ENCODE data around the gene ZNF786. TPM values are rescaled to one million over a fixed set of nuclear protein-coding genes. Genes with fewer than 3 reads are reported as not detected.

The ZNF786 gene
- total and polyA plus RNA-seq, 2 donors (not counting 1 experiment from before 2014, with no cell fraction given), result 1.8 to 4.6 TPM

DNA sequence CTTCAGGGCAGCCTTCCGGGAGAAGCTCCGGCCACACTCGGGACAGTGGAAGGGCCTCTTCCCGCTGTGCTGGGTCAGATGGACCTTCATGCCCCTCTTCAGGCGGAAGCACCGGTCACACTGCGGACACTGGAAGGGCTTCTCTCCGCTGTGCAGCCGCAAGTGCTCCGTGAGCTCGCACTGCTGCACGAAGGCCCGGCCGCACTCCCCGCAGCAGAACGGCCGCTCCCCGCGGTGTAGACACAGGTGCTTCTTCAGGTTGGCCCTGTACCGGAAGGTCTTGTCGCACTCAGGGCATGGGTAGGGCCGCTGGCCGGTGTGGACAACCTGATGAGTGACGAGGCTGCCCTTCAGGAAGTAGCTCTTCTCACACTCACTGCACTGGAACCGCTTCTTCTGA, 14.2 kb upstream of the ZNF786 start:
- H4K20me1 ChIP-seq (ENCODE audit: control insufficient read depth, extremely low read depth, insufficient read depth, low read length), result no peaks in the 10 kb centered on the region
- DNase-seq (ENCODE audit: low read depth in 2 of 2), result no peak
- H3K9me3 ChIP-seq (ENCODE audit: control insufficient read depth, insufficient read depth, low read depth, low read length), result no peaks in the 10 kb centered on the region
- no peaks in the 10 kb centered on the region for H3K4me1 ChIP-seq (ENCODE audit: control insufficient read depth, extremely low read depth, insufficient read depth, low read length)
- H3K9ac ChIP-seq (ENCODE audit: insufficient read depth, low read length), result no peak overlapping the region
- H3K4me2 ChIP-seq (ENCODE audit: extremely low read depth, insufficient read depth, low read length), result no peak overlapping the region
- no peak overlapping the region for H3K27ac ChIP-seq (ENCODE audit: insufficient read depth, low read length)
- no peaks in the 10 kb centered on the region for H3K27me3 ChIP-seq (ENCODE audit: control insufficient read depth, insufficient read depth, low read length)
- H3K36me3 ChIP-seq (ENCODE audit: control insufficient read depth, insufficient read depth, low read length), result no peaks in the 10 kb centered on the region
- H3K79me2 ChIP-seq (ENCODE audit: control insufficient read depth, insufficient read depth, low read length), result no peaks in the 10 kb centered on the region
- no peak overlapping the region for H3K4me3 ChIP-seq (replicated peaks in 1 of 4; ENCODE audit: control extremely low read depth in 1 of 4, insufficient read depth in 1 of 4, low read depth in 3 of 4, low read length in 4 of 4)
- no peak overlapping the region for H2AFZ ChIP-seq (ENCODE audit: low read length)
- TF ChIP-seq, protein P1, sequence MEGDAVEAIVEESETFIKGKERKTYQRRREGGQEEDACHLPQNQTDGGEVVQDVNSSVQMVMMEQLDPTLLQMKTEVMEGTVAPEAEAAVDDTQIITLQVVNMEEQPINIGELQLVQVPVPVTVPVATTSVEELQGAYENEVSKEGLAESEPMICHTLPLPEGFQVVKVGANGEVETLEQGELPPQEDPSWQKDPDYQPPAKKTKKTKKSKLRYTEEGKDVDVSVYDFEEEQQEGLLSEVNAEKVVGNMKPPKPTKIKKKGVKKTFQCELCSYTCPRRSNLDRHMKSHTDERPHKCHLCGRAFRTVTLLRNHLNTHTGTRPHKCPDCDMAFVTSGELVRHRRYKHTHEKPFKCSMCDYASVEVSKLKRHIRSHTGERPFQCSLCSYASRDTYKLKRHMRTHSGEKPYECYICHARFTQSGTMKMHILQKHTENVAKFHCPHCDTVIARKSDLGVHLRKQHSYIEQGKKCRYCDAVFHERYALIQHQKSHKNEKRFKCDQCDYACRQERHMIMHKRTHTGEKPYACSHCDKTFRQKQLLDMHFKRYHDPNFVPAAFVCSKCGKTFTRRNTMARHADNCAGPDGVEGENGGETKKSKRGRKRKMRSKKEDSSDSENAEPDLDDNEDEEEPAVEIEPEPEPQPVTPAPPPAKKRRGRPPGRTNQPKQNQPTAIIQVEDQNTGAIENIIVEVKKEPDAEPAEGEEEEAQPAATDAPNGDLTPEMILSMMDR (conservative IDR thresholded peaks at IDR 0.05 in 1 of 2, IDR thresholded peaks at IDR 0.05 in 1 of 2; ENCODE audit: low read depth in 1 of 2, low read length in 2 of 2), result no peak
- TF ChIP-seq EZH2 (IDR thresholded peaks at IDR 0.05; ENCODE audit: low read length, missing control alignments), result no peak

DNA sequence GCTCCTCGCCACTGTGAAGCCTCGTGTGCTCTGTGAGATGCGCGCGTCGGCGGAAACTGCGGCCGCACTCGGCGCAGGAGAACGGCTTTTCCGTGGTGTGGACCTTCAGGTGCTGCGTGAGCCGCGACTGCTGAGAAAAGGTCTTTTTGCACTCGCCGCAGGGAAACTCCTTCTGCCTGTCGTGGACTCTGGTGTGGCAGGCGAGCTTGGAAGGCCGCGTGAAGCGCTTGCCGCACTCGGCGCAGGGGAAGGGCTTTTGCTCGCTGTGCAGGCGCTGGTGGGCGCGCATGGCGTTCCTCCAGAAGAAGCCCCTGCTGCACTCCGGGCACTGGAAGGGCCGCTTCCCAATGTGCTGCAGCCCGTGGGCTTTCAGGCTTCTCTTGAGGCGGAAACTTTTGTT, 13.7 kb upstream of the ZNF786 start:
- no peaks in the 10 kb centered on the region for H3K79me2 ChIP-seq (ENCODE audit: control insufficient read depth, insufficient read depth, low read length)
- TF ChIP-seq EZH2 (IDR thresholded peaks at IDR 0.05; ENCODE audit: low read length, missing control alignments), result no peak
- TF ChIP-seq, protein P1 (conservative IDR thresholded peaks at IDR 0.05 in 1 of 2, IDR thresholded peaks at IDR 0.05 in 1 of 2; ENCODE audit: low read depth in 1 of 2, low read length in 2 of 2), result no peak
- H3K27ac ChIP-seq (ENCODE audit: insufficient read depth, low read length), result no peak overlapping the region
- no peaks in the 10 kb centered on the region for H3K4me1 ChIP-seq (ENCODE audit: control insufficient read depth, extremely low read depth, insufficient read depth, low read length)
- H3K9ac ChIP-seq (ENCODE audit: insufficient read depth, low read length), result no peak overlapping the region
- no peaks in the 10 kb centered on the region for H3K27me3 ChIP-seq (ENCODE audit: control insufficient read depth, insufficient read depth, low read length)
- no peak overlapping the region for H3K4me3 ChIP-seq (replicated peaks in 1 of 4; ENCODE audit: control extremely low read depth in 1 of 4, insufficient read depth in 1 of 4, low read depth in 3 of 4, low read length in 4 of 4)
- no peaks in the 10 kb centered on the region for H4K20me1 ChIP-seq (ENCODE audit: control insufficient read depth, extremely low read depth, insufficient read depth, low read length)
- H3K36me3 ChIP-seq (ENCODE audit: control insufficient read depth, insufficient read depth, low read length), result no peaks in the 10 kb centered on the region
- DNase-seq (ENCODE audit: low read depth in 2 of 2), result no peak
- H3K9me3 ChIP-seq (ENCODE audit: control insufficient read depth, insufficient read depth, low read depth, low read length), result no peaks in the 10 kb centered on the region
- H3K4me2 ChIP-seq (ENCODE audit: extremely low read depth, insufficient read depth, low read length), result no peak overlapping the region
- H2AFZ ChIP-seq (ENCODE audit: low read length), result no peak overlapping the region

DNA sequence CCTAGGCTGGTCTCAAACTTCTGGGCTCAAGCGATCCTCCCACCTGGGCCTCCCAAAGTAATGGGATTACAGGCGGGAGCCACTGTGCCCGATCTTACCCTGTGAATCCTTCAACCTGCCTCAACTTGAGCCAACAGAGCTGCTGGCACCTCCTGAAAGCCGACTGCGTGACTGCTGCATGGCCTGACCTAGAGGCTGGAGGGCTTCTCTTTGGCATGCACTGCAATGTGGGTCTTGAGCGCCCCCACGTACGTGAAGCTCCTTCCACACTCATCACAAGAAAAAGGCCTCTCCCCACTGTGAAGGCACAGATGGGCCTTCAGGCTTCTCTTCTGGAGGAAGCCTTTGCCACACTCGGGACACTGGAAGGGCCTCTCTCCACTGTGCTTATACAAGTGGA, 12.9 kb upstream of the ZNF786 start:
- Histone ChIP-seq H2AFZ (ENCODE audit: low read length) (no peak overlapping the region), H3K9me3 (ENCODE audit: control insufficient read depth, insufficient read depth, low read depth, low read length) (no peaks in the 10 kb centered on the region), H3K9ac (ENCODE audit: insufficient read depth, low read length) (no peak overlapping the region), H3K79me2 (ENCODE audit: control insufficient read depth, insufficient read depth, low read length) (no peaks in the 10 kb centered on the region), H3K36me3 (ENCODE audit: control insufficient read depth, insufficient read depth, low read length) (no peaks in the 10 kb centered on the region), H3K4me3 (replicated peaks in 1 of 4; ENCODE audit: control extremely low read depth in 1 of 4, insufficient read depth in 1 of 4, low read depth in 3 of 4, low read length in 4 of 4) (no peak overlapping the region), H3K4me2 (ENCODE audit: extremely low read depth, insufficient read depth, low read length) (no peak overlapping the region), H3K27me3 (ENCODE audit: control insufficient read depth, insufficient read depth, low read length) (no peaks in the 10 kb centered on the region), H3K27ac (ENCODE audit: insufficient read depth, low read length) (no peak overlapping the region), H3K4me1 (ENCODE audit: control insufficient read depth, extremely low read depth, insufficient read depth, low read length) (no peaks in the 10 kb centered on the region), H4K20me1 (ENCODE audit: control insufficient read depth, extremely low read depth, insufficient read depth, low read length) (no peaks in the 10 kb centered on the region)
- no peak for TF ChIP-seq EZH2 (IDR thresholded peaks at IDR 0.05; ENCODE audit: low read length, missing control alignments)
- TF ChIP-seq, protein P1 (conservative IDR thresholded peaks at IDR 0.05 in 1 of 2, IDR thresholded peaks at IDR 0.05 in 1 of 2; ENCODE audit: low read depth in 1 of 2, low read length in 2 of 2), result no peak
- no peak for DNase-seq (ENCODE audit: low read depth in 2 of 2)
